ENCODE data around the gene DAPK1.

The DAPK1 gene

DNA sequence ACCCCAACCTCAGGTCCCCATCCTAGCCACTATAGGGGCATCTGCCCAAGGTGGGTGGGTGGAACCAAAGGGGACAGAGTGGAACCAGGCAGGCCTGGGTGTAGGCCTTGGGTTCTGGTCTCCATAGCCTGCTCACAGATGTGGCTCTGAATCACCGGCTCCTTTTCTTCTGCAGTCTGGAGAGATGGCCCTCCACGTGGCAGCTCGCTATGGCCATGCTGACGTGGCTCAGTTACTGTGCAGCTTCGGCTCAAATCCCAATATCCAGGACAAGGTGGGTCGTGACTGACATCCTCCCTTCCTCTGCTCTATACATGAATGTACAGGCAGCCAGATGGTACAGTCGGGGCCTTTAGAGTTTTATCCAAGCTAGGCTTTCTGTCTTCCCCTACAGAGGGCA is 150.9 kb downstream of the DAPK1 start:
- ATAC-seq = no peak

DNA sequence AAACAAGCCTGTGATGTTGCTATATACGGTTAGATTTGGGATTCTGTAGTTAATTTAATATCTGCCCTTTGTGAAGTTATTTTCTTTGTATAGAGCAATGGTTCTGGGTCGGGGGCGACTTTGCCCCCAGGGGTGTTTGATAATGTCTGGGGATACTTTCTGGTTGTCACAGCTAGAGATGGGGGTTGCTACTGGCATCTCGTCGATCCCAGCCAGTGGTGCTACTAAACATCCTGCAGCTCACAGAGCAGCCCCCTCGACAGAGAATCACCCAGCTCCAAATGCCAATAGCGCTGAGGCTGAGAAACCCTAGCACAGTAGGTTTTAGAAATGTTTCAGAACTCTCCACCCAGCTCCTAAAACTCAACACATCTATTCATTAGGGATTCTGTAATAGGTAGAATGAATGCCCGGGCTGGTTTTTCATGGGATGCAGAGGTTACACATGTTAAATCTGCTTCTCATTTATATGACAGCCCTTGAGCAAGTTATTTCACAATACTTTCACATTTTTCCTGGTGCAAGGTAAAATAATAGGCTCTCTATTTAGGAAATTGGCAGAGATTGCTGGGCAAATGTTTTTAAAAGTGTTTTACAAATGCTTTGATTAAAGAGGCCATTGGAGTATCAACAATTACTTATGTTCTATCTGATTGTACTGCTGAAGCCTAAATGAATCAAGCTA is 153.1 kb downstream of the DAPK1 start:
- no peak for ATAC-seq

DNA sequence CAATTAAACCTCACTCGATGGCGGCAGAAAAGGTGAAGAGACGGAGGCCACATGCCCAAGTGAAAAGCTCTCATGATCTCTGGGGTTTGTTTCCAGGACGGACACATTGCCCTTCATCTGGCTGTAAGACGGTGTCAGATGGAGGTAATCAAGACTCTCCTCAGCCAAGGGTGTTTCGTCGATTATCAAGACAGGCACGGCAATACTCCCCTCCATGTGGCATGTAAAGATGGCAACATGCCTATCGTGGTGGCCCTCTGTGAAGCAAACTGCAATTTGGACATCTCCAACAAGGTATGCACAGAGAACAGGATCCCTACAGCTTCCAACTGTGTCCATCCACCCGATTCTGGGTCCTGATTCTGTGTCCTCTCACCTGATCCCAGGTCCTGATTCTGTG is 153.8 kb downstream of the DAPK1 start:
- ATAC-seq = no peak

DNA sequence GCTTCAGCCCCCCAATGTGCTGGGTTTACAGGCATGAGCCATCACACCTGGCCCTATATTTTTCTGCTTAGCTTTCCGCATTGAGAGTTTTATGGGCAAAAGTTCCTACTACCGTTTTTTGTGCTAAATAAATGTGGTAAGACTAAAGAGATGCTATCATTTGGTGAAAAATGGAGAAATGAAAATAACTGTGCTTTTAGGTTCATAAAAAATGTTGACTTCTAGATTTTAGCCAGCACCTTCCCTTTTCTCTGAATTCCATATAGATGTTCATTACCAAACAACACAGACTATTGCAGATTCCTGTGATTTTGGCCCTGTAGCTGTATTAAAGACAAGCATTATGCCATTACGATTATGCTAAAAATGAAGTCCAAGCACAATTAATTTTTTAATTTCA is 156.3 kb downstream of the DAPK1 start:
- no peak for ATAC-seq

DNA sequence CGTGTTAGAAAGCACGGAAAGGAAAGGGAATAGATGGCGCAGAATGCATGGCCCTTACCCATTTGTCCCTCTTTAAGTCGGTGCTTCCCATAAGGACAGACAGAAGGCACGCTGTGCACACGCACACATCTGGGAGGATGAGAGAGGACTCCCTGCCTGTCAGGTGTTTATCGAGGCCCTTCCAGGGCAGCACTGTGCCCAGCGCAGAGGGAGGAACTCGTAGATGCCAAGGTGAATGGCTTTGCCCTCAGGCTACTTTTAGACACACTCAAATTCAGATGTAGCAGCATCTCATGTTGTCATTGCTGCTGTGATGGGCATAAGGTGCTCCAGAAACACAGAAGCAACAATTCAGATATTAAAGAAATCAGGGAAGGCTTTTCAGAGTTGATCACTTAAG is 158.1 kb downstream of the DAPK1 start:
- ATAC-seq = no peak

DNA sequence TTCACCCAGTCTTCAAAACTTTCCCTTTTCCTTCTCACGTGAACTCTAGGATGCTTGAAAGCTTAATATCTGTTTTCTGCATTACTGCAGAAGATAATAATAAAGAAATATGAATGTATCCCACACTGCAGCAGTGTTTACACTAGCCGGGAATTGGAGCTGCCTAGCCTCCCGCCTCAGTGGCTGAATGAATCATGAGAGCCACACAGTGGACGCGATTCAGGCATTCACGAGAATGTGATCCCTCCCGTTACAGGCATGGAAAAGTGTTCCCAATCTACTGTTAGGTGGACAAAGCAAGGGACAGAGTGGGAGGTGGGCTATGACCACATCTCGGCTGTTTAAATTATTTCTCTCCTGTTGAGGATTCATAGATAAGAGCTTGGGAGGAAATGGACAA is 158.8 kb downstream of the DAPK1 start:
- no peak for ATAC-seq

DNA sequence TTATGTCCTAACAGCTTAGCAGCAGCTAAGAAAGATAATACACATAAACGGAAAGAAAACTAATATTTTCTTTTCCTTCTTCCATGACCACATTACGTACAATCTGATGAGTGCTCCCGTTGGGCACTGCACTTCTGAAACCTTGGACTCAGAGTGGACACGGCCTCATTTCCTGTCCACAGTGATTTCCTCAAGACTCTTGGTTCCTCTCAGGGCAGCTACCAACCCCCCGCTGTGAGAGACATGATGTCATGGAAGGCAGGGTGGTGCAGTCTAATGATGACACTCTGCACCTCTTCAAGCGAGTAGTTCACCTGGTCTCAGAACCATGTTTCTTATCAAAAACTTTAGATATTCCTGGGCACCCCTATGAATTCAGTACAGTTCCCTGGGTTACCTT is 159.5 kb downstream of the DAPK1 start:
- no peak for ATAC-seq

DNA sequence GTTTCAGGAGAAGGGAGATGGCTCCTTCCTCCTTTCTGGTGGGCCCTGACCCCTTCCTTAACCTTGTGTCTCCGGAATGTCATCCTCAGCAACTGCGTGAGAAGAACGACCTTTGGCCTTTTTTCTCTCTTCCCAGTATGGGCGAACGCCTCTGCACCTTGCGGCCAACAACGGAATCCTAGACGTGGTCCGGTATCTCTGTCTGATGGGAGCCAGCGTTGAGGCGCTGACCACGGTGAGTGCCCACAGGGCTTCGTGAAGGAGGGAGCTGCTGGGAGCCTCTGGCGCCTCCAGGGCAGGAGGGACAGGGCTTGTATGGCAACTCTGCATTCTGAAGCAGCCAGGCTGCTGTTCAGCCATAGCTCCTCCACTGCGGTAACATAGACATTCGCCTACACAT is 160.2 kb downstream of the DAPK1 start:
- no peak for ATAC-seq

DNA sequence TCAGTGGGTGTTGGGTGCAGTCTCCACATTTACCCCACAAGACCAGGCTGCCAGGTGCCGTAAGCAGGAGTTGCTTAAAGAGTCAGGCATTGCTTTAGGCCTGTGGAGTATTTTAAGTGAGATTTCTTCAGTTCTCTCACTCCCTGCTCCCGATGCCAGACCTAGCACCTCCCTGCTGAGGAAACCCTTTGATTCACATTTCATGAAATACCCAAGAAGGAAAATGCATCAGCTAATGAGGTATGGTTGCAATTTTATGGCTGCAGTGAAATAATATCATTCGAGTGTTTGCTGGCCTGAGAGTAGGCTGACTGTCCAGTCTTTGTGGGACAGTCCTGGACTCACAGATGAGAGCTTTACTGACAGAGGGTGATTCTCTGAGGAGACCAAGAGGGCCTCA is 160.8 kb downstream of the DAPK1 start:
- no peak for ATAC-seq

DNA sequence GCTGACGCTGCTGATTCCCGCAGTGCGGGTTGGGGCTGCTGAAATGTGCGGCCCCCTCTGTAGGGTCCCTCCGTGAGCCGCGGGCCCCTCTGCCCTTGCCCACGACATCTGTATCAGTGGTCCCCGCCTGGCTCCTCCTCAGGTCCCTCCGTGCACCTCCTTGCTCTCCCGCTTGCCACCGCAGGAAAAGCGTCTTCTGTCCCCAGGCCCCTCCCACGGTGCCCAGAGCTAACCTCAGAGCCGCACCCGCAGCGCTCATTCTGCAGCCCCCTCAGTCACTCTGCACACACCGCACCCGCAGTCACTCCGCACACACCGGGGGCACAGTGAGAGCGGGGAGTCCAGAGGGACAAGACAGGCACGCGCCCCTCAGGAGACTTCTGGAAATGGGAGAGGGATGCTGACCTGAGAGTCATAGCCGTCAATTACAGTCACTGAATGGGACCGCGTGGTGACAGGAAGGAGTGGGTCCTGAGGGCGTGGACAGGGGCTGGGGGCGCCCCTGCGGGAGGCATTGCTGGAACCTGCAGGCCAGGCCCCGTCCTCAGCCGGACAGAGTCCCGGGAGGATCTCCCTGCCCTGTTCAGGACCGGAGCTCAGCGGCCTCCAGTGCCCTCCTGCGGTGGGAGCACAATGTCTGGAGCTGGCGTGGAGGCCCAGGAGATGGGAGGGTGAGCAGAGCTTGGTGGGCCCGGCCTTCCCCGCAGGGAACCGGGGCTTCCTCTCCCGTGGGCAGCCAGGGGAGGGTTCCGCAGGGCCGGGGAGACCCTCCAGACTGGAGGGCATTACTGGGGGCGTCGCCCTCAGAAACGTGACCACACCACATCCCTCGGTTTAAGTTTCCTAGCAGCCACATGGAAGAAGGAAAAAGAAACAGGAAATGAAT is 162.1 kb downstream of the DAPK1 start:
- ATAC-seq = no peak

DNA sequence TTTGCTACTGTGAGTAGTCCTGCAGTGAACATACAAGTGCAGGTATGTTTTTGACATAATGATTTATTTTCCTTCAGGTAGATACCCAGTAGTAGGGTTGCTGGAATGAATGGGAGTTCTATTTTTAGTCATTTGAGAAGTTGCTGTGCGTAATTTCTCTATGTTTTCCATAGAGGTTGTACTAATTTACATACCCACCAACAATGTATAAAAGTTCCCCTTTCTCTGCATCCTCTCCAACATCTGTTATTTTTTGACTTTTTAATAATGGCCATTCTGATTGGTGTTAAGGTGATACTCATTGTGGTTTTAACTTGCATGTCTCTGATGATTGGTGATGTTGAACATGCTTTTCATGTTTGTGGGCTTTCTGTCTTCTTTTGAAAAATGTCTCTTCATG is 163.6 kb downstream of the DAPK1 start:
- ATAC-seq = no peak

DNA sequence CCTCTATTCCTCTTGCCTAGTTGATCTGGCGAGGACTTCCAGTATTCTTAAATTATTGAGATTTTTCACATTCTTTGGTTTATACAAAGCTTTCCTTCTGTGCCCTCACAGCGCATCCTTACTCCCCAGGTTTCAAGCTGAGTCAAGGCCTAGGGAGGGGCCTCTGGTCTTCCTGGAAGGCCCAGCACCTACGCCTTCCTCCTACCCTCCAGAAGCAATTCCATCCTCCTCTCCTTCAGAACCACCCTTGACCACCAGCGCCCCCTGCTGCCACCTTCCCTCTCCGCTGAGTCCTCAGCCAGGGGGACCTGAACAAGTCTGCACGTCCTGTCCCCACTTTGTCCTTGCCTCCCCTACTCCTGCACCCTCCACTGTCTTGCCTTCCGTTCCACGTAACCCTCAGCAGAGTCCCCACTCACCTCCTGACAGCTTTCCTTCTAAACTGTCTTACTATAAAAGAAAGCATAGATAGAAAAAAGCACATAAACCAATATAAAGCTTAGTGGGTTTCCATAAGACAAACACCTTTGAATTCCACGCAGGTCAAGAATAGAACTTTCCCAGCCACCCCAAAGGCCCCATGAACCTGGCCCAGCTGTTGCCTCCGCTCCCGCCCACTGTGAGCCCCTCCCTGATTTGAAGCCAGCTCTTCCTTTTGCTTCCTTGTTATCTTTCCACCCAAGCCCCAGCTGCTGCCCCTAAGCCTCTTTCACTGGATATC is 165.3 kb downstream of the DAPK1 start:
- ATAC-seq = no peak

DNA sequence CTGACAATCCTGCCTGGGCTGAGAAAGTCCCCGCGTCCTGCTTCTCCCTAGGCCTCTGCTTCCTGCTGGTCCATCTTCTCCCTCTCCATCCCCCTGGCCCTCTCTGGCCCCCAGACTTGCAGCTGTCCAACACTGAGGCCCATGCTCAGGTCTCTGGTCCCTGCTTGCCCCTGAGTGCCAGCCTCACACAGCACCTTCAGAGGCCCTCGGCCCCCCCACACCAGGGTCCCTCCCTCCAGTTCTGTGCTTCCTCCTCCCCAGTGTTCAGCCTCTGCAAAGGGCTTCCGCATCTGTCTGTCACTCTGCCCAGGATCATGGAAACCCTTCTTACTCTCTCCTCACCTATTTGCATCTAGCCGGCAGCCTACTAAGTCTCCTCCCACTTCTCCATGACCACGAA is 165.9 kb downstream of the DAPK1 start:
- ATAC-seq = no peak

DNA sequence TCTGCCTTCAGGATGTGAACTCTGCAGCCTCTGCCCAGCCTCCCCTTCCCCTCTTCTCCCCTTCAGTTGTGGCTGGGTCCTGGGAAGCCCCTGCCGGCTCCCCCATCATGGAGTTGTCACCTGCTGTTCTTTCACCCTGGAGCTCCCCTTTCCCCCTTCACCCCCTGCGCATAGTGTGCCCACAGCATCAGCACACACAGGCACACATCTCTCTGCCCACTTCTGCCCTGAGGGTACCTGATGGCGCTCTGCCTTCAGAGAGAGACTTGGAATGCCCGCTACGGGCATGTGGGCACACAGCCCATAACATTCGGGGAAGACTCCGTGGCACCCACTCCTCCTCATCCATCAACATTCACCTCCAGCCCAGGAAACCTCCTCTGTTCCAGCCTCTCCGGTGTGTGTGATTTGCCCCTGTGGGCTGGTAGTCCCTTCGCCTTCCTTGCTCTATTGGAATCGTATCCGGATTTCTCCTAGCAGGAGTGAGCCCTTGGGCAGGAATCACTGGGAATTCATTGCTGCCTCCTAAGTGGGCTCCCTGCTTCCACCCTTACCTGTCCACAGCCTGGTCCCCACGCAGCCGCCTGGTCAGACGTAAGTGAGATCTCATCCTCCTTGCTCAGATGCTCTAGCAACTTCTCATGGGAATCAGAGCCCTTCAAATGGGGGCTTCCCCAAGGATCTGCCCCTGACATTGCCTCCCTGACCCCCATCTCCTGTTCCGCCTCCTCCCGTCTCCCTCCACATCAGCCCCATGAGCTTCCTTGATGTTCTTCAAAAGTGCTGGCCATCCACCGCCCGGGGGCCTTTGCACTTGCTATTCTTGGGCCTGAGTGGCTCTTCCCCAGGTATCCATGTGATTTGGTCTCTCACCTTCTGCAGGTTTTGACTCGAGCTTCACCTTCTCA is 166.7 kb downstream of the DAPK1 start:
- no peak for ATAC-seq

DNA sequence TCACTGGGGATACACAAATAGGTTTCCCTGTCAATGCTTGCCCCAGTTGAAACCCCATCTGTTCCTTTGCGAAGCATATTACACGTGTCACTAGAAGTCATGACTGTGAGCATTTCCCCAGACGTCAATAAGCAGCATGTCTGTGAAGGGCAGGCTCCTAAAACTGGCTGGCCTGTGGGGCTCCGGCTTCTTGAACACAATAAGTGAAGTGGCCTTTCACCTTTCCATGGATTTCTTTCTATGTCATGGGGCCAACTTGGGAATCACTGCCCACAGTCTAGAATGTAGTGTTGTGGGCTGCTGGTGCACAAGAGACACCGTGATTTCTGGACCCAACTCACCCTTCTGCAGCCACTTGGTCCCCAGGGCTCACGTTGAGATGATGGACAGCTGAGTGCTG is 167.8 kb downstream of the DAPK1 start:
- ATAC-seq = no peak

DNA sequence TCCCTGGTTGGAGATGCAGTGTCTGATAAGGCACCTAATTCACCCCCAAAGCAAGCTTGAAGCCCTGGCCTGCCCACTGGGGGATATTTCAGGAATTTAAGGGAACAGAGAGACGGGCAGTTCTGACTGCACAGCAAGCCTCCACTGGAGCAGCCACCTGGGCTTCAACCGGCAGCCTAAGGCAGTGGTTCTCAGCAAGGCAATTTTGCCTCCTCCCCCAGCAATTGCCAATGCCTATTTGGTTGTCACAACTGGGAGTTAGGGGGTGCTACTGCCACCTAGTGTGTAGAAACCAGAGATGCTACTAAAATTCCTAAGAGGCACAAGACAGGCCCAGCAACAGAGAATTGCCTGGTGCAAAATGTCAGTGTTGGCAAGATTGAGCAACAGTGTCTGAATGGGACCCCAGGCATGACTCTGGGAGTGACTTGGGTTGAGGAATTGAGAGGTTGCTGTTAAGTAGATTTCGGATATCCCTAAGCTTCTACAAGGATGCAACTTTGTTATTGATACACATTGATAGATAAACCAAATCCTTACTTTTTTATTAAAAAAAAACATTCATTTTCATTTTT is 169.6 kb downstream of the DAPK1 start:
- ATAC-seq = no peak

DNA sequence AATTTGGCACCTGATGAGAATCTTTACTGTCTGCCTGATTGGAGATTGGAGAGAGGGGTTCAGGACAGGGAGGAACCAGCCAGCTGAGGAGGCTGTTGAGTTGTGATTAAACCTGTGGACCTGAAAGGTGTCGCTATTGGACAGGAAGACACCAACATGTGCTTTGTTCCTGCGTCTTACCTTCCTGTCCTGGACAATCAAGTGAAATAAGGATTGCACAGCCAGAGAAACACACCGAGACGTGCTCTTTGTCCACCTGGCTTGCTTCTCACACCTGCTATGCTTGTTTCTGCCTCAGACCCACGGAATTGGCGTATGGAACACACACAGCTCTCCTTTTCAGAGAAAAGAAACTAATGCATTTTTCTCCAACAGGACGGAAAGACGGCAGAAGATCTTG is 170.6 kb downstream of the DAPK1 start:
- ATAC-seq = no peak

DNA sequence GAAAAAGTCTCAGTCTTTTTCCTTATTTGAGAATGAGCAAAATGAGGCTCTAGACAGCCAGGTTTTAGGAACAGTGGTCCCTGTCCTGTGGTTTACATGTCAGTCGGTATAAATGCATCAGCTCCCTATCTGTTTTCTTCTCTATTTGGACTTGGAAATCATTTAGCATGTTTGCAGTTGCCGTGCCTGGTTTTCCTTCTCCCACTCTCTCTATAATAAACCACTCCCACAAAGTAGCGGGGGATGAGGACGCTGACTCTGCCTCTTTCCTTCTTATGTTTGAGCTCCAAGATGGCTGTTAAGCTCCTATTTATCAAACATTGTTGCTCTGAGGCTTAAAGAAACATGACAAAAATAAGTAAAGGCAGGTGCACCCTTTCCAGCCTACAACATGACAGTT is 171.1 kb downstream of the DAPK1 start:
- no peak for ATAC-seq

DNA sequence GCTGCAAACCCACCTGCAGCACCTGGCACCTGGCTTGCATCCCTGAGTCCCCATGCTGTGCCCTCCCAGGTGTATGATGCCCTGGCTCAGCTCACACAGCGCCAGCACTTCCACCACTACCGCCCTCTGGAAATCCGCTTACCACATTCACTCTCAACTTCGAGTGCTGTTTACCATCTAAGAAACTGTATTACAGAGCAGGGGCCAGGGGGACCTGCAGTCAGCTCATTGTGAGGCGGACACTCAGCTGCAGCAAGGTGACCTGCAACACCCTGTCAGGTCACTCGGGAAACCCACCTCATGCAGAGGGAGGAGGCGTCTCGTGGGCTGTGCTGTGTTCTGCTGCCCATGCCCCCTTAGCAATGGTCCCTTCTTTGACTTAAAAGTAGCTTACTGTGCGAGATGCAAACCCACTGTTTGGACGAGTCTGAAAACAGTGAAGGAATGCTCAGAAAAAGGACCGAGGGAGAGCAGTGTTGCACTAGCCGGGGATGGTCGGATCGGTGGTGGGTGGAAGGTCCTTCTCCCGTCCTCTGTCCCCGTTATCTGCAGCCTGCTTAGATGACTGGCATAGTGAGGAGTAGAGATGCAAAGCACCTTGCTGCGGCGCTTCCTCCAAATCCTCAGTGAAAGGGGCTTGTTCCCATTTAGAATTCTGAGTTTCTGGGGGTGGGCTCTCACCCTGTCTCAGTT is 173.1 kb downstream of the DAPK1 start:
- no peak for ATAC-seq

DNA sequence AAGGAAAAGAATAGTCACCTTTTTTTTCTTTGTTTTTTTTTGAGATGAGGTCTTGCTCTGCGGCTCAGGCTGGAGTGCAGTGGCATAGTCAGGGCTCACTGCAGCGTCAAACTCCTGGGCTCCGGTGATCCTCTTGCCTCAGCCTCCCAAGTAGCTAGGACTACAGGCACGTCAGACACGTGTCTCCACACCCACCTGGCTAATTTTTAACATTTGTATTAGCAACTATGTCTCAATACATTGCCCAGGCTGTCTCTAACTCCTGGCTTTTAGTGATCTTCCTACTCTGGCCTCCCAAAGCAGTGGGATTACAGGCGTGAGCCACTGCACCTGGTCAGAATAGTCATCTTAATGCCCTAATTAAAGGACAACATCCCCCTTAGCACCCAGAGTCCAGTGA is 173.8 kb downstream of the DAPK1 start:
- ATAC-seq = no peak

DNA sequence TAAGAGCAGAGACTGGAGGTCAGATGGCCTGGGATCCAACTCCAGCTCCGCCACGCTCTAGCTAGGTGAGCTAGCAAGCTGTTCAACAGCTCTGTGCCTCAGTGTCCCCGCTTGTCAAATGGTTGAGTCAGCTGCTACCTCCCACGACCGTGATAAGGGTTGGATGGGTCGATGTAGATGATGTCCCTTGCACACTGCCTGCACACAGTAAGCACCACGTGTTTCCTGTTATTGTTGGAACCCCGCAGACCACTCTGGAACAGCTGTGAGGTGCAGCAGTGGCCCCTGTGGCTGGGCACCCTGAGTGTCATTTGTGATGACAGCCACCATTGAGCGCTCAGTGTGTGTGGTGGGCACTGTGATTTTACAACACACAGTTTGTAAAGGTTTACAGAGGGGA is 174.3 kb downstream of the DAPK1 start:
- ATAC-seq = no peak

DNA sequence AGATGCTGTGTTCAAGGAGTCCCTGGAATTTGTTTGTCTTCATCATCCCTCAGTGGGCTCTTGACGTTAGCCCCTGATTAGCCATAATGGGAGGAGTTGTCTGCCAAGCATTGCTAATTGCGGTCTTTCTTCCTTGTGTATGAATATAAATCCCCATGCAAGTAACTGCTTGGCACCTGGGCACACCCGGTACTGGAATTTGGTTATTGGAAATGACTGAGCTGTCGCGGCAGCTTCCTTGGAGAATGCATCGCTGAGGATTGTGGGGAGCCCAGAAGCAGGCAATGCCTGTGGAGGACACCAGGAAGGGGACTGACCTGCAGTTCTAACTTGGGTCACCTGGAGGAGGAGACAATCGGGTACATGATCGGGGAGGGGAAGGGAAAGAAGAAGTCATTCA is 174.9 kb downstream of the DAPK1 start:
- ATAC-seq = no peak

Measured in activated CD4-positive, CD25-positive, alpha-beta regulatory T cell treated with anti-CD3 and anti-CD28 coated beads, Interleukin-2, amount 50 U/mL, for 24 hours (primary cell).